ENCODE results near the gene CASD1.

Gene CASD1

DNA sequence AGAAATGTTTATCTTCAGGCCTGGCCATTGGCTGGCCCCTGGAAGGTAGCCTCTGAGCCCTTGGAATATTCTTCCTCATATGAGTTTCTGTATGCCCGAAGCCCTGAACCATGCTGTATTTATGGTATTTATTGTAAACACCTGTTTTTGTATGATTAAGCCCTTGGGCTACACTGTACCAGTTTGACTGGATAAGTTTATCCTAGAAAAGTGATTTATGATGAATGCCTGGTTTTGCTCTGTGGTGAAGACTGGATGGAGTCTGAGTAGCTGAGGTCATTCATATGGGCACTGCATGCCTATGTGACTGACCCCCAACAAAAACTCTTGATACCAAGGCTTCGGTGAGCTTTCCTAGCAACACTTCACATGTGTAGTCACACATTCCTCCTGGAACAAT, 66.7 kb downstream of the CASD1 start:
- H3K4me1 ChIP-seq (ENCODE audit: control insufficient read depth, insufficient read depth, low read length, poor library complexity, severe bottlenecking), result no peaks in the 10 kb centered on the region
- H3K4me3 ChIP-seq (ENCODE audit: insufficient read depth, low read depth, low read length, poor library complexity, severe bottlenecking), result no peak overlapping the region
- H3K9me3 ChIP-seq (ENCODE audit: control insufficient read depth, low read length), result no peaks in the 10 kb centered on the region
- DNase-seq, result no peak
- H3K27ac ChIP-seq (ENCODE audit: insufficient read depth, low read length, poor library complexity, severe bottlenecking), result no peak overlapping the region
- H3K27me3 ChIP-seq (replicated peaks; ENCODE audit: control insufficient read depth, insufficient read depth, low read length, poor library complexity, severe bottlenecking), result no peaks in the 10 kb centered on the region
- H3K36me3 ChIP-seq (ENCODE audit: control insufficient read depth, insufficient read depth, low read length), result peaks cover 5% of the 10 kb centered on the region

DNA sequence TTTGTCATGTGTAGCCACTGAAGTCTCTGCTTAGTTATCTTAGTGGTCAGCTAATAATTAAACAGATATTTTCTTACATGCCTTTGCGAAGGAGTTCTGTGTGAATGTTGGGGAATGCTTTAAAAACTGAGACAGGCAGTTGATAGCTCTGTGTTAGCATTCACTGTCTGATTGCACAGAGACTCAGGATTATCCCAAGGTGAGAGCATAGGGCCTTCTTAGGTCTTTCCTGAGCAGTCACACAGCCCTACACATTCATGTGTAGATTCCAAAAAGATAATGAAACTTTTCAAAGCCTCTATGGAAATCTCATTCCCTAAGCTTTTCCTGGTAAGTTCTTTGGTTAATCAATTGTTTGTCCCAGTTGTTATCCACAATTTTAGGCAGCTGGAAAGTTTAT, 67.7 kb downstream of the CASD1 start:
- Histone ChIP-seq H3K36me3 (ENCODE audit: control insufficient read depth, insufficient read depth, low read length) (peaks cover 5% of the 10 kb centered on the region), H3K4me3 (ENCODE audit: insufficient read depth, low read depth, low read length, poor library complexity, severe bottlenecking) (no peak overlapping the region), H3K4me1 (ENCODE audit: control insufficient read depth, insufficient read depth, low read length, poor library complexity, severe bottlenecking) (no peaks in the 10 kb centered on the region), H3K27me3 (replicated peaks; ENCODE audit: control insufficient read depth, insufficient read depth, low read length, poor library complexity, severe bottlenecking) (no peaks in the 10 kb centered on the region), H3K9me3 (ENCODE audit: control insufficient read depth, low read length) (no peaks in the 10 kb centered on the region), H3K27ac (ENCODE audit: insufficient read depth, low read length, poor library complexity, severe bottlenecking) (no peak overlapping the region)
- no peak for DNase-seq

DNA sequence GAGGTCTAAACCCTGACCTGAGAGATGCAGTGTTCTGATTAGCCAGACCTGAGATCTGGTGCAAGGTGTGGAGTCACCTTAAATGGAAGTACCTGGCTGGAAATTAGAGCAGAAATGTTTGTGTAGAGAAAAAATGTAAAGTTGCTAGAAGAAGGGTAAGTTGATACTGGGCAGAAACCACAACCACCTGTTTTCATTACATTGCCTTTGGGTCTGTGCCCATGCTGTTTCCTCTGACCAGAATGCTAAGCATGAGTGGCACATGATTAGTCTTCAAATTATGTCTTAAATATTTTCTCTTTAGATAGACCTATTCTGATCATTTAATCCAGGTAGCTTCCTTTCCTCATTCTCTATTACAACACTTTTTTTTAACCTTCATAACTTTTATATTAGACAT, 69.0 kb downstream of the CASD1 start:
- H3K9me3 ChIP-seq (ENCODE audit: control insufficient read depth, low read length), result no peaks in the 10 kb centered on the region
- no peak overlapping the region for H3K4me3 ChIP-seq (ENCODE audit: insufficient read depth, low read depth, low read length, poor library complexity, severe bottlenecking)
- peaks cover 5% of the 10 kb centered on the region for H3K36me3 ChIP-seq (ENCODE audit: control insufficient read depth, insufficient read depth, low read length)
- H3K27me3 ChIP-seq (replicated peaks; ENCODE audit: control insufficient read depth, insufficient read depth, low read length, poor library complexity, severe bottlenecking), result no peaks in the 10 kb centered on the region
- DNase-seq, result no peak
- no peaks in the 10 kb centered on the region for H3K4me1 ChIP-seq (ENCODE audit: control insufficient read depth, insufficient read depth, low read length, poor library complexity, severe bottlenecking)
- no peak overlapping the region for H3K27ac ChIP-seq (ENCODE audit: insufficient read depth, low read length, poor library complexity, severe bottlenecking)

DNA sequence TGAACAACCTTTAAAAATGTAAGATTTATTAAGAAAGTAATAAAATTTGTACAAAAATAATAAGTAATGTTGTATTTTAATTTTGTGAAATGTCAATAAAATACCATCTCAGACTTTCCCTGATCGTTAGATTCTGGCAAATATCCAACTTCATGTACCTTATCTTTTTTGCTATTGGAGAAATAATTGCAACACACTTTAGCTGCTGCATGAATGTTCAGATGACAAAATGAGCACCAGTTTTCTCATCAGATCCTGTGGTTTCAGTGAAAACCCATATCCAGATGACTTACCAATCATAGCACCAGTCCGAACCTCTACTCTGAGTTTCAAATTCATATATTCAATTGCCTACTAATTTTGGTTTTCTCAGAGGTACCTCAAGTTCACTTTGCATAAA, 69.9 kb downstream of the CASD1 start:
- H3K36me3 ChIP-seq (ENCODE audit: control insufficient read depth, insufficient read depth, low read length), result peaks cover 5% of the 10 kb centered on the region
- no peaks in the 10 kb centered on the region for H3K27me3 ChIP-seq (replicated peaks; ENCODE audit: control insufficient read depth, insufficient read depth, low read length, poor library complexity, severe bottlenecking)
- no peak for DNase-seq
- H3K4me1 ChIP-seq (ENCODE audit: control insufficient read depth, insufficient read depth, low read length, poor library complexity, severe bottlenecking), result no peaks in the 10 kb centered on the region
- no peak overlapping the region for H3K27ac ChIP-seq (ENCODE audit: insufficient read depth, low read length, poor library complexity, severe bottlenecking)
- H3K4me3 ChIP-seq (ENCODE audit: insufficient read depth, low read depth, low read length, poor library complexity, severe bottlenecking), result no peak overlapping the region
- H3K9me3 ChIP-seq (ENCODE audit: control insufficient read depth, low read length), result no peaks in the 10 kb centered on the region

DNA sequence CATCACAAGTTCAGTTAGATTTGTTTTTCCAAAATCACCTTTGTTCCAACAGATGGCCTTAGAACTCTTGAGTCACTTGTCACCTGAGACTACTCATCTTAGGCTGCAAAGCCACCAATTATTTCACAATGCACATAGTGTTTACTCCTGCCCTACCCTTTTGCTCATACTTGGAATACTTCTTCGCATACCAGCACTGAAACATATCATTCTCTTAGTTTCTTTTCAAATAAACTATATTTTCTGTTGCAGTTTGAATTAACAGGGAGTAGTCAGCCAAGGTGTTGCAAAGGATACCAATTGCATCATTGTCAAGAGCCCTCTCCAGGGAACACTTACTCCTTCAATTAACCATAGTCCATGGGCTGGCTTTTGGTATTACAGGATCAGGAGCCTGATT, 71.0 kb downstream of the CASD1 start:
- H3K4me3 ChIP-seq (ENCODE audit: insufficient read depth, low read depth, low read length, poor library complexity, severe bottlenecking), result no peak overlapping the region
- no peaks in the 10 kb centered on the region for H3K4me1 ChIP-seq (ENCODE audit: control insufficient read depth, insufficient read depth, low read length, poor library complexity, severe bottlenecking)
- H3K27me3 ChIP-seq (replicated peaks; ENCODE audit: control insufficient read depth, insufficient read depth, low read length, poor library complexity, severe bottlenecking), result no peaks in the 10 kb centered on the region
- DNase-seq, result no peak
- H3K9me3 ChIP-seq (ENCODE audit: control insufficient read depth, low read length), result no peaks in the 10 kb centered on the region
- no peak overlapping the region for H3K27ac ChIP-seq (ENCODE audit: insufficient read depth, low read length, poor library complexity, severe bottlenecking)
- peaks cover 5% of the 10 kb centered on the region for H3K36me3 ChIP-seq (ENCODE audit: control insufficient read depth, insufficient read depth, low read length)

DNA sequence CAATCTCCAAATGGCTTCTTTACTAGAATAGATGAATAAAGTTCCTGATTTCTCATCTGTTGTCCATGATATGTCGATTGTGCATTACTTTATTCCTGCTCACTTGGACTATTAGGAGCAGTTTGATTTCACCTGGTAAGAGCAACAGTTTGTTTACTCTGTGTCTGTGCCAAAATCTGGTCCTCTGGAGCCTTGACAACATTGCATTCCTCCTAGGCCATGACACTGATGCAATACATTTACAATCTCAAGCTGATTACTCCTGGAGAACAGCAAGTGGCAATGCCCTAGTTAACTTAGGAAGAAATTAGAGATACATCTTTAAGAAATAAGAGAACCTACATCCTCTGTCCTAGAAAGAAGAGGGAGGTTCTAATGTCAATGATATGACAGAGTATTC, 74.5 kb downstream of the CASD1 start:
- DNase-seq, result no peak
- Histone ChIP-seq H3K36me3 (ENCODE audit: control insufficient read depth, insufficient read depth, low read length) (no peaks in the 10 kb centered on the region), H3K4me1 (ENCODE audit: control insufficient read depth, insufficient read depth, low read length, poor library complexity, severe bottlenecking) (no peaks in the 10 kb centered on the region), H3K9me3 (ENCODE audit: control insufficient read depth, low read length) (no peaks in the 10 kb centered on the region), H3K4me3 (ENCODE audit: insufficient read depth, low read depth, low read length, poor library complexity, severe bottlenecking) (no peak overlapping the region), H3K27me3 (replicated peaks; ENCODE audit: control insufficient read depth, insufficient read depth, low read length, poor library complexity, severe bottlenecking) (no peaks in the 10 kb centered on the region), H3K27ac (ENCODE audit: insufficient read depth, low read length, poor library complexity, severe bottlenecking) (no peak overlapping the region)

DNA sequence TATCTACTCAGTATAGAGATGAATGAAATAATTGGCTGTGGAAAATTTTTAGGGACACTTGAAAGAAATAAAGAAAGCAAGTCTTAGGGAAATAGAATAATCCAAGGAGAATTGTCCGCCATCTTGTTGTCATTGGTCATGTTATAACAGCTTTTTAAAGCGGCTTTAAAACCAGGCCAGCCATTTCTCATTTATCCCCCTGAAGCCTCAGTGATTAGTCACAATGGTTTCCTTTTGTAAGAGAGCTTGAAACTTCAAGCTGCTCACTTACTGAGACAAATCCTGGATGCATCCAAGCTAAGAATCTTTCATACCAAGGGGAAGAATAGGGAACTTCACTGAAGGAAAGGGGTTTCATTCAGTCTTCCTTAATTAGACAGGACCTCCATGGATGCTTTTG, 78.5 kb downstream of the CASD1 start:
- no peak overlapping the region for H3K27ac ChIP-seq (ENCODE audit: insufficient read depth, low read length, poor library complexity, severe bottlenecking)

DNA sequence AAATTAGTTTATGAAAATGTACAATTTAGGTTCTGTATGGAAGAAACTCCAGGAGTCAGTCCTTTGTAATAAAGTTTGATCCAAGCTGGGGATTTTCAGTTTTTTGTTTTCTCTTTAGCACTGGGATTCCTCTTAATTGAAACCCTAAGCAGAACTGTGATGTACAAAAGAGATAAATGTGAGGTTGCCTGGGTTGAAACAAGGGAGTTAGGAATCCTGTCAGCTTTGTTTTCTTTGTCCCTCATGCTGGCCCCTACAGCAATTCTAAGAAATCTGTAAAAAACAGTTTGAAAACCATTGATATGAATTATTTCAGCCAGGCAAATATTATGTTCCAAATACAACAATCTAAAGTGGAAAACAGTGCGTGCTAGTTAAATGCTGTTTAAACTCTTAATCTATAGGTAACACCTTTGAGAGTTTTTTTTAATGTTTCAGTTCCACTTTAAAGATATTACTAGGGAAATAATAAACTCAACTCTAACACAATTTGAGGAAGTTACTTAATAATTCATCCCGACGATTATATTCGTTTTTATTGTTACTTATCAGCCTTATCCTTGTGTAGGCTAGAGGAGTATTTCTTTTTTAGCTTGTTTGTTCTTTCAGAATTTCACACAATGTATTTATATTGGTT, 81.0 kb downstream of the CASD1 start:
- Histone ChIP-seq H3K27me3 (replicated peaks; ENCODE audit: control insufficient read depth, insufficient read depth, low read length, poor library complexity, severe bottlenecking) (no peaks in the 10 kb centered on the region), H3K9me3 (ENCODE audit: control insufficient read depth, low read length) (no peaks in the 10 kb centered on the region), H3K4me1 (ENCODE audit: control insufficient read depth, insufficient read depth, low read length, poor library complexity, severe bottlenecking) (no peaks in the 10 kb centered on the region), H3K4me3 (ENCODE audit: insufficient read depth, low read depth, low read length, poor library complexity, severe bottlenecking) (no peak overlapping the region), H3K27ac (ENCODE audit: insufficient read depth, low read length, poor library complexity, severe bottlenecking) (no peak overlapping the region), H3K36me3 (ENCODE audit: control insufficient read depth, insufficient read depth, low read length) (no peaks in the 10 kb centered on the region)
- DNase-seq, result no peak

More for the DNA sequence above, 78.5 kb downstream of the CASD1 start:
- Histone ChIP-seq H3K4me3 (ENCODE audit: insufficient read depth, low read depth, low read length, poor library complexity, severe bottlenecking) (no peak overlapping the region), H3K9me3 (ENCODE audit: control insufficient read depth, low read length) (no peaks in the 10 kb centered on the region), H3K4me1 (ENCODE audit: control insufficient read depth, insufficient read depth, low read length, poor library complexity, severe bottlenecking) (no peaks in the 10 kb centered on the region), H3K36me3 (ENCODE audit: control insufficient read depth, insufficient read depth, low read length) (no peaks in the 10 kb centered on the region), H3K27me3 (replicated peaks; ENCODE audit: control insufficient read depth, insufficient read depth, low read length, poor library complexity, severe bottlenecking) (no peaks in the 10 kb centered on the region)
- no peak for DNase-seq

DNA sequence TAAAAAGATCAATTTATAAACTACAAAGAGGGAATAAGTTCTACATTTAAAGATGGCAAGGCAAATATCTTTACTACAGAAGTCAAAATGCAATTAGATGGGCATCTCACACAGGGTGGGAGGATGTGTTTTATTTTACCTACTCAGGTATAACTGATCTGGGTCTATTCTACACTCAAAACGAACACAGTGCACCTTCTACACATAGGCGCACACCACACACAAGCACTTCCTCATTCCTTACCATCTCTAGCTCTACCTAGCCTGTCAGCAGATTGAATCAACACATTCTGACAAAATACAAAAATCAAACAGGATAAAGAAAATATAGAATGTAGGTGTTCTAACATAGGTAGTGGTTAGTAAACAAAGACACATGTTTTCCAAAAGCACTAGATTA, 81.6 kb downstream of the CASD1 start:
- no peaks in the 10 kb centered on the region for H3K27me3 ChIP-seq (replicated peaks; ENCODE audit: control insufficient read depth, insufficient read depth, low read length, poor library complexity, severe bottlenecking)
- H3K4me1 ChIP-seq (ENCODE audit: control insufficient read depth, insufficient read depth, low read length, poor library complexity, severe bottlenecking), result no peaks in the 10 kb centered on the region
- no peak for DNase-seq
- no peak overlapping the region for H3K27ac ChIP-seq (ENCODE audit: insufficient read depth, low read length, poor library complexity, severe bottlenecking)
- H3K4me3 ChIP-seq (ENCODE audit: insufficient read depth, low read depth, low read length, poor library complexity, severe bottlenecking), result no peak overlapping the region
- no peaks in the 10 kb centered on the region for H3K9me3 ChIP-seq (ENCODE audit: control insufficient read depth, low read length)
- H3K36me3 ChIP-seq (ENCODE audit: control insufficient read depth, insufficient read depth, low read length), result no peaks in the 10 kb centered on the region

DNA sequence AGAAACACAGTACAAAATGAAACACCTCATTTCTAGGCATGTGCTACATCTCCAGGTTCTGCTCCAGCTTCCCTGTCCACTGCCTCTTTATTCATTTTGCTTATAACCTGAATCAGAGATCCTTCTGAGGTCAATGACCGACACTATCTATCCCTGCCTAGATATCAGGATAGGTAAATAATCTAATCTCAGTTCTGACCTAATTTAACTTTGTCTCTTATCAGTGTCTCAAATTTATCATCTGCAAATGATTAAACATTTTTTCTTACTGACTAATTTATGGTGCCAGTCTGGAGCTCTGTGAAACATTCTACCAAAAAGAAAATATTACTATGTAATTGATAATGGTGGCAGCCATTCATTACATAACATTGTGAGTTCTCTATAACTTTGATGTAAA, 85.3 kb downstream of the CASD1 start:
- Histone ChIP-seq H3K27me3 (replicated peaks; ENCODE audit: control insufficient read depth, insufficient read depth, low read length, poor library complexity, severe bottlenecking) (no peaks in the 10 kb centered on the region), H3K9me3 (ENCODE audit: control insufficient read depth, low read length) (no peaks in the 10 kb centered on the region), H3K4me3 (ENCODE audit: insufficient read depth, low read depth, low read length, poor library complexity, severe bottlenecking) (no peak overlapping the region), H3K4me1 (ENCODE audit: control insufficient read depth, insufficient read depth, low read length, poor library complexity, severe bottlenecking) (no peaks in the 10 kb centered on the region), H3K27ac (ENCODE audit: insufficient read depth, low read length, poor library complexity, severe bottlenecking) (no peak overlapping the region), H3K36me3 (ENCODE audit: control insufficient read depth, insufficient read depth, low read length) (no peaks in the 10 kb centered on the region)
- no peak for DNase-seq
